Stimulated activated naive CD4-positive, alpha-beta T cell (primary cell): Measurements from ENCODE around the gene PAPSS2.
"Not testable (repeated sequence)": the region's sequence is repeated elsewhere in the genome, so short reads cannot be mapped to it uniquely, and the experiment has no call there.

Experiments used
- DNase-seq, 6 experiments: peaks; one replicate each; lab custom pipeline; 2025; lab: John Stamatoyannopoulos, UW

PAPSS2 gene

DNA sequence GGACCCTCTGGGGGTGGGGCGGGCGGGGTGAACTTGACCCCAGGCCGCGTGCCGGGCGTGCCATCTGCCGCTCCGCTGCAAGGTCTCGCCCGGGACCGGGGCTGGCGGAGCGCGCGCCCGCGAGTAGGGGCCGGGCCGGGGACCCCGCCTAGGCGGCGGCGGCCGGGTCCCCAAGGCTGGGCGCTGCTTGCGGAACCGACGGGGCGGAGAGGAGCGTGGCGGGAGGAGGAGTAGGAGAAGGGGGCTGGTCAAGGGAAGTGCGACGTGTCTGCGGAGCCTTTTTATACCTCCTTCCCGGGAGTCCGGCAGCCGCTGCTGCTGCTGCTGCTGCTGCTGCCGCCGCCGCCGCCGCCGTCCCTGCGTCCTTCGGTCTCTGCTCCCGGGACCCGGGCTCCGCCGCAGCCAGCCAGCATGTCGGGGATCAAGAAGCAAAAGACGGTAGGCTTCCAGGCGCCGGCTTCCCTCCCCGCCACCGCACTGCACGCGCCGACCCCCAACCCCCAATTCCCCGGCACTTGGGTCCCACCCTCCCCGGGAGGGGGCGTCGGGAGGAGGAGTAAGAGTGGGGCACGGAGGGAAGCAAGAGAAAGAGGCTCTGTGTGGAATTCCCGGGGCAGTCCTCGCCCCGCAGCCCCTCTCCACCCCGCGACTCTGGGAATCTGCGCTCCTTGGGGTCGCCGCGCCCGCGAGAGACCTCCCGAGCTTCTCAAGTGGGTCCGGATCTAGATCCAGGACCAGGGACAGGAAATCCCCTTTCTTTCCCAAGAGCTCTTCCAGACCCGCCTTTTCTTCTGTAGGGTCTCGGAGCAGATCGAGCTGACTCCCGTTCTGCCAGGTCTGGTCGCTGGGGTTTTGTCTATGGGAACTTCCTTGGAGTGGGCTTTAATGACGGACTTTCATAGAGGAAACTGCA lies at the start of gene PAPSS2:
Gene PAPSS2 (plus strand): TSS at position 308 of the 913 bp plus-strand sequence. CDS start 104 bp downstream, at position 412.
- peak in 2 of 6 experiments; percentile 5 to 10 for DNase-seq

DNA sequence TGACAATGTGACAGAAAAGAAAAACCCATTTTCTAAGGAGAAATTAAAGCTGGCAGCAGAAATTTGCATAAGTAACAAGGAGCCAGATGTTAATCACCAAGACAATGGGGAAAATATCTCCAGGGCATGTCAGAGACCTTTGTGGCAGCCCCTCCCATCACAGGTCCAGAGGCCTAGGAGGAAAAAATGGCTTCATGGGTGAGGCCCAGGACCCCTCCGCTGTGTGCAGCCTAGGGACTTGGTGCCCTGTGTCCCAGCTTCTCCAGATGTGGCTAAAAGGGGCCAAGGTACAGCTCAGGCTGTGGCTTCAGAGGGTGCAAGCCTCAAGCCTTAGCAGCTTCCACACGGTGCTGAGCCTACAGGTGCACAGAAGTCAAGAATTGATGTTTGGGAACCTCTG lies 48.3 kb upstream of the PAPSS2 start:
- DNase-seq: not testable (repeated sequence)

DNA sequence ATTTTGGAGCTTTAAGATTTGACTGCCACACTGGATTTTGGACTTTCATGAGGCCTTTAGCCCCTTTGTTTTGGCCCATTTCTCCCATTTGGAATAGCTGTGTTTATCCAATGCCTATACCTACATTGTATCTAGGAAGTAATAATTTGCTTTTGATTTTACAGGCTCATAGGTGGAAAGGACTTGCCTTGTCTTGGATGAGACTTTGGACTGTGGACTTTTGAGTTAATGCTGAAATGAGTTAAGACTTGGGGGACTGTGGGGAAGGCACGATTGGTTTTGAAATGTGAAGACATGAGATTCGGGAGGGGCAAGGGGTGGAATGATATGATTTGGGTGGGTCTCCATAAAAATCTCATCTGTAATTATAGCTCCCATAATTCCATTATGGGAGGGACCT lies 47.6 kb upstream of the PAPSS2 start:
- no peak for DNase-seq

DNA sequence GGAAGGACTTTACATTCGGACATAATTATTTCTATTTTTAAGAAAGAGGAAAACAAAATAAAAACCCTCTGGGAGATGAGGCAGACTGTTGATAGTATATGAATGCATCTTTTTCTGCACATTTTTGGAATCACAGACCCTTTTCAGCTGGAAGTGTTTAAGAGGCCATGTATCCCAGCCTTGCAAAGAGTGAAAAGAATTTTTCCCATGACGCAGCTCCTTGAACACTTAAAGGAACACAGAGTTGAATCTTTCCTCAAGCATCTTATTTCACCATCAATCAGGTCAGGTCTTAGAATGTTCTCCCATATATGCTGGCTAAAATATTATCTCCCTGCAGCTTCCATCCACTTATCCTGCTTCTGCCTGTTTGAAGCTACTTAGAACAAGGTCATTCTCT lies 45.9 kb upstream of the PAPSS2 start:
- no peak for DNase-seq

DNA sequence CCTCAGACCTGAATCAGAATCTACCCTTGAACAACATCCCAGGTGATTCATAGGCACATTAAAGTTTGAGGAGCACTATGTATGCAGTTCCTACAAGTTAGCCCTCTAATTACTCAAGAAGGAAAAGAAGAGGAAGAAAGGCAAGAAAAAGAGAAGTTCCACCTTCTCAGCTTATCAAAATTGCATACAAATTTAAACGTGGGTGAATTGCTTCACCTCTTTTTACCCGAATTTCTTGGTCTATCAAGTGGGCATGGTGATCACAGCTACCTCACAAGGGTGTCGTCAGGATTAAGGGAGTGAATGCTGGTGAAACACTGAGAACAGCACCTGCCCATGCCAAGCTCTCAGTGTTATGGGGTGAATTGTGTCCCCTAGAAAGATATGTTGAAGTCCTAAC lies 43.8 kb upstream of the PAPSS2 start:
- no peak for DNase-seq

DNA sequence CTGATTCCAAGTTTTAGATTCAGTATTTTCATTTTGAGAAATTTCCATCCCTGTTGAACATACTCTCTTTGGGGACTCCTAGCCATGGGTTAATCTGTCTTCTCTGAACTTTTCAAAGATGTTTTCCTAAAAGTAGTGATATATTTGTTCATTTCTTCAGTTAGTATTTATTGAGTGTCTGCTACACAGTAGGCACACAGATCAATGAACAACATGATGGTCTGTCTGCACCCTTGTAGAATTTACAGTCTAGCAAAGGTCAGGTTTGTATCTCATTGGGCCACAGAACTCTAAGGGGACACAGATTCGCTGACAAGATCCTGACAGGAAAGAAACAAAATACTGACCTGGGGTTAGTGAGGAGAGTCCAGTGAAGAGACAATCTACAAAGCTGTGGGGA lies 42.2 kb upstream of the PAPSS2 start:
- DNase-seq: no peak

DNA sequence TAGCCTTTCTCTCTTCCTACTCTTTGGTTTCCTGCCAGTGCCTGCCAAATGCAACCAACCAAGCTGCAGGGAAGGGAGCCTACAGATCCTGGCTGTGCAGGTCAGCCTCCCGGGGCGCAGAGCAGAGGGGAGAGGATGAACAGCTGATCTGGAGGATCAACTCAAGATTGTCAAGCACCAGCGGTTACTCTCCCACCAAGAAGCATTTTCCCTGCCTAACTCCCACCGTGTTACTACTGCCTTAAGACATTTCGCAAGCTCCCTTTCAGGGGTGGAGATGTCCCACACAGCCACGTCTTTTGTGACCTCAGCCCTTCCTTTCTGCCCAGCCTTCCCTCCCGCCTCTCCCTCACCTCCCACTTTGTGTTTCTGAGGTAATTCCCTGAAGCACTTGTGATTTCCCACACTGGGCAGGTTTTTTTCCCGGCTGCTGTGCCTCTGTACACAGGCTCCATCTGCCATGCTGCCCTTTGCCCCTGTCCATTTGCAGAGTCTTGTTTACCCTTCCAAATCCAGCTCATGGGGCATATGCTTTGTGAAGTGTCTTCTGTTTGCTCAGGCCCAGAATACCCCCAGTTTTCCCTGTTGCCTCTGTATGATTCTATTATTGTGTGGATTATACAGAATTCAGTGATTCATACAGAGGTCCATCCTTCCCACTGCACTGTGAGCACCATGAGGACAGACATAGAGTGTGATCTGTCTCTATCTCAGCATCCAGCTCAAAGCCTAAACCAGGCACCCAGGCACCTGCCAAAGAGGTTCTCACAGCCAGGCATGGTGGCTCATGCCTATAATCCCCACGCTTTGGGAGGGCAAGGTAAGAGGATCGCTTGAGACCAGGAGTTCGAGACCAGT lies 40.9 kb upstream of the PAPSS2 start:
- no peak for DNase-seq

DNA sequence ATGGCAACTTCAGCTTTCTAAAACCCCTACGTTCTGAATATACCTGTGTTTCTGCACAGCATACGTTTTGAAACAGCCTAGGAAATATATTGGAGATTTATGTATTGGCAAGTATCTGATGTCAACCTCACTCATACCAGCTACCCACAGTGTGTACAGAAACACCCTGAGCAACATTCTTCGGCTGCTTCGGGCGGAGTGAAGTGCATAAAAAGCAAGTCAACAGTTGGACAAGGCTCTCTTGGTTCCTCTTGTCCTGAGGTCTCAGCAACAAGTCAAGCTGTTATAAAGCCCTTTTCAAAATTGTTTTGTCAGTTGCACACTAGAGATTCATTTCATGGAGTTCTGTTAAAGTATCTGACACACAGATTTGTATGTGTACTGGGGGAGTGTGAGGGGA lies 40.0 kb upstream of the PAPSS2 start:
- no peak for DNase-seq

DNA sequence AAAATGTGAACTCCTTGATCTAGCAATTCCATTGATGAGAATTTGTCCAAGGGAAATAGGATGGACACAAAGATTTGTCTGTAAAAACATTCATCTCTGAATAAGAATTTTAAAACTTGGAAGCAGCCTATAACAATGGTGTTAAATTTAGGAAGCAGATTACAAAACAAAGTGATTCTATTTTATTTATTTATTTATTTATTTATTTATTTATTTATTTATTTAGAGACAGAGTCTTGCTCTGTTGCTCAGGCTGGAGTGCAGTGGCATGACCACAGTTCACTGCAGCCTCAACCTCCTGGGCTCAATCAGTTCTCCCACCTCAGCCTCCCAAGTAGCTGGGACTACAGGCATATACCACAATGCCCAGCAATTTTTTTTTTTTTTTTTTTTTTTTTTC lies 38.2 kb upstream of the PAPSS2 start:
- DNase-seq: not testable (repeated sequence)

DNA sequence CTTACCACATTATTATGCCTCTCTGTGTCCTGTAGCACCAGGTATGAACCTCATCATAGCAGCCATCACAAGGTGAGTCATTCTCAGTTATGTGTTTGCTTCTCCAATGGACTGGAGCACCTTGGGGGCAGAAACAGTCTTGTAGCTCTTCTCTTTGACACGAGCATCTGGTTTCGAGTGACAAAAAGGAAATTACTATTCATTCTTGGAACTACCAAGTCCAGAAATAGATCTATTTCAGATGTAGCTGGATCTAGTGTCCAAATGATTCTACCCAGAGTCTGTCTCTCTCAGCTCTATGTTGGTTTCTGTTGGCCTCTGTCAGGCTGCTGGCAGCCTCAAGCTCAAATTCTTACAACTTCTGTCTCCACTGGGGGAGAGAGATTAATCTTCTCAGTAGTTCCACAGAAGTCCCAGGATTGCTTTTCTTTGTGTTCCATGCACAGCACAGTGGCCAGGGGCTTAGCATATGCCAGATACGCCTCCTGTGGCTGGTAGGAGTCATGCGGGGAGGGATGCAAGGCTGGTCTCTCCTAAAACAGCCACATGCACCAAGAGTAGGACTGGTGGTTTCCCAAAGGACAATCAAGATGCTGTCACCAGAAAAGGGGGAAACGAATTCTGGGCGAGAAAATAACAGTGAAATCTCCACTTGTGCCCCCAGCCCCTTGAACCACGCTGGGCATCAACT lies 37.2 kb upstream of the PAPSS2 start:
- no peak for DNase-seq

DNA sequence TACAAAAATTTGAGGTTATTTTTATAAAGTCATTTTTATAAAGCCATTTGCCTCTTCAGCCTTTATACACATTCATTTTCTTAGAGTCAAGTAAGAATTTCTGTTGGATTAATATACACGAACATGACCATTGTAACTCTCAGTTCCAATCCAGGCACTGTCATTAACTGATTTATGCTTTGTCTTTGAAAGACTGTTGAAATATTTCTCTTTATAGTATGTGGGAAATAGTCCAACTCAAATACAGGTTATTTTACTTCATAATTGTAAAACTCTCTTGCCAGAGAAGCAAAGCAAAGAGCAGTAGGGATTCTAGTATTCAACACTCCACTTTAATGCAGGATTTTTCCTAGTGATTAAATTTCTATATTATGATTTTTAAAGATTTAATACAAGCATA lies 36.5 kb upstream of the PAPSS2 start:
- no peak for DNase-seq

DNA sequence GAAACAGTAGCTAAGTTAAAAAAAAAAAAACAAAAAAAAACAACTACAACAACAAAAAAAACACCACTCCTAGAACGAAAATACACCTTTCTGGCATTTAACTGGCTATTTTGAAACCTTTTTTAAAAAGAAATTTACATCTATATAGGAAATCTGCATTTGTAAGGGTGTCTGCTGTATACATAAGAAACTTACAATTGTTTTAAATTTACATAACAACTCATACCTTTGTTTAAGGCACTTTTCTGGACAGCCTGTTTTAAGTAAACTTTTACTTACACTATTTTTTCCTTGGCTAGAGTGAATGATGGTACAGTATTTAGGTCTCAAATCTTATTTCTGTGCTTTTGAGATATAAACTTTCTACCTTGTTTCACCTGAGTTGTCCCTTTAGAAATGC lies 34.0 kb upstream of the PAPSS2 start:
- DNase-seq: no peak

DNA sequence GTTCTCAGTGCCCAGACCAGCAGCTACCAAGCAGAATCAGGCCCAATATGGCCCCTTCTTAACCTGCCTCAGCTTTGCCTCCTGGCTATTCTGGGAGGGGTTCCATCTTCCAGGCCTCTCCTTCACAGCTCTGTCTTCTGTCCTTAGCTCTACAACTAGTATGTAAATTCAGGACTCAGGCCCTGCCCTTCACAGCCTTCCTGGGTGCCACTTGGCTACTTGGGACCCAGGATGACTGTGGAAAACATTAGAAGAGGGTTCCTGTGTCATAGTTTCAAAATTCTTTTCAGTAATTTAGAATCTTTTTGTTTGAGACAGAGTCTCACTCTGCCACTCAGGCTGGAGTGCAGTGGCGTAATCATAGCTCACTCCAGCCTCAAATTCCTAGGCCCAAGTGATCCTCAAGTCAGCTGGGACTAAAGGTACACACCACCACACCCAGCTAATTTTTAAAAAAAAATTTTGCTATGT lies 33.2 kb upstream of the PAPSS2 start:
- no peak for DNase-seq

DNA sequence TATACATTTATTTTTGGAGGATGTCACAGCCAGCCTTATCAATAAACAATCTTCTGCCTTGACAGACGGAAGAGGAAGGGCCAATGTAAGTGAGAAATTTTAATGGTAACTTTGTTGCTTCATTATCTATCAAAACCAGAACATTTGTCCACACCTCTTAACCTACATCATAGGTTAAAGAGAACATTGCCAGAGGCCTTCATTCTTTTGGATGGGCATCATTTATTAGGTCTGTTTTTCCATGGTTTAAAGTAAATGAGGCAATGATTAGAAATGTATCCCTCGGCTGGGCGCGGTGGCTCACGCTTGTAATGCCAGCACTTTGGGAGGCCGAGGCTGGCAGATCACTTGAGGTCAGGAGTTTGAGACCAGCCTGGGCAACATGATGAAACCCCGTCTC lies 29.5 kb upstream of the PAPSS2 start:
- DNase-seq: no peak

DNA sequence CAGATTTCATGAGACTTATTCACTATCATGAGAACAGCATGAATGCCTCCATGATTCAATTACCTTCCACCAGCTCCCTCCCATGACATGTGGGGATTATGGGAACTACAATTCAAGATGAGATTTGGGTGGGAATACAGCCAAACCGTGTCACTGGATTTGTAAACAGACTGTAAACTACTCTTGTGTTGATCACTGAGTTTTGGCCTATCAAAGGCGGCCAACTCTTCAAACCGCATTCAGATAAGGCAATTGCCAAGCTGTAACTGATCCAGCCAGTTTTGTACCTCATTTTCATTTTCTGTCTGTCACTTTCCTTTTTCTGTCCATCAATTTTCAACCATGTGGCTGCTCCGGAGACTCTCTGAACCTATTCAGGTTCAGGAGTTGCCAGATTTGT lies 27.2 kb upstream of the PAPSS2 start:
- no peak for DNase-seq

DNA sequence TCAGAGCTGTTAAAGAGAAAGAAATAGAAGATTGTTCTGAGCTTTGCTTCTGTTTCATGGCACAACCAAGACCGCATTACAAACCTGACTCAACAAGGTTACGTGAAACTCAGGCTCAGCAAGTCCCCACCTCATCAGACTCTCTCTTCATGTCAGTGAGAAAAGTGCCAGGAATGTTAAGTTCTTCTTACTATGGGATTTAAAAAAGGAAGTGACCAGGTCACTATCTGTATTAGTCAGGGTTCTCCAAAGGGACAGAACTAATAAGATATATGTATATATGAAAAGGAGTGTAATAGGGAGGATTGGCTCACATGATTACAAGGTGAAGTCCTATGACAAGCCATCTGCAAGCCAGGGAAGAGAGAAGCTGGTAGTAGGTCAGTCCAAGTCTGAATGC lies 25.4 kb upstream of the PAPSS2 start:
- DNase-seq: no peak

DNA sequence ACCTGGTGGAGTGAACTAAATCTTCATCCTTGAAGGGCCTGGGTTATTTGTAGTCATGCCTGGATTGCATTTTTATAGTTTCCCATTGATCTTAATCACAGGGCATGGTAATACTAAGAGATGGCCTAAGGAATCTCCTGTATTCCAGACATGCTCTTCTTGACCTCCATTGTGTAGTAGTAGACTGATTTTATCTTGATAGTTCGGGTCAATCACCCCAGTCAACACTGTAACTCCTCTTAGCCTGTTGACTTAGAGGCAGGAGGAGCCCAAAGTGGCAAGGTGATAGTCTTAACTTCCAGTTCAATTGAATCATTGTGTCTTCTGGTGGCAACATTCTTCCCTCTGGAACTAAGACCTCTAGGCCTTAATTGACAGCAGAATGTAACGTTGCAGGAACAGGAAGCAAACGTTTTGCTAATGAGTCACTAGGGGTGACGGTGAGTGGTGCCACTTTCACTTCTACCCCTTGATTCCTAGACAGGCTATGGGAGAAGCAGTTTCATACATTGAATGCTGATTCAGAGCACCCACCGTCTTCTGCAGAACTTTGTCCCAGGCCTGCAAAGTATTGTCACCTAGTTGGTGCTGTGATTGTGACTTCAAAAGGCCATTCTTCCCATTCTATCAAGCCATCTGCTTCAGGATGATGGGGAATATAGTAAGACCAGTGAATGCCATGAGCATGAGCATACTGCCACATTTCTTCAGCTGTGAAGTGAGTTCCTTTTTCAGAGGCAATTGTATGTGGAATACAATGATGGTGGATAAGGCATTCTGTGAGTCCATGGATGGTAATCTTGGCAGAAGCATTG lies 24.0 kb upstream of the PAPSS2 start:
- DNase-seq: no peak

DNA sequence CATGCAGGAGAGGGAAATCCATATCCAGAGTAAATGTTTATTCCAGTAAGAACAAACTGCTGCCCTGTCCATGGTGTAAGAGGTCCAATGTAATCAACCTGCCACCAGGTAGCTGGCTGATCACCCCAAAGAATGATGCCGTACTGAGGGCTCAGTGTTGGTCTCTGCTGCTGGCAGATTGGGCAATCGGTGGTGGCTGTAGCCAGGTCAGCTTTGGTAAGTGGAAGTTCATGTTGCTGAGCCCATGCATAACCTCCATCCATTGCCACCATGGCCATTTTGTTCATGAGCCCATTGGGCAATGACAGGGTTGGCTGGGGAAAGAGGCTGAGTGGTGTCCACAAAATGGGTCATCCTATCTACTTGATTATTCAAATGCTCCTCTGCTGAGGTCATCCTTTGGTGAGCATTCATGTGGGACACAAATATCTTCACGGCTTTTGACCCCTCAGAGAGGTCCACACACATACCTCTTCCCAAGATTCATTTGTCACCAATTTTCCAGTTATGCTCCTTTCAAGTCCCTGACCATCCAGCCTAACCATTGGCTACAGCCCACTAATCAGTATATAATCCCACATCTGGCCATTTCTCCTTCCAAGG lies 23.3 kb upstream of the PAPSS2 start:
- DNase-seq: no peak

DNA sequence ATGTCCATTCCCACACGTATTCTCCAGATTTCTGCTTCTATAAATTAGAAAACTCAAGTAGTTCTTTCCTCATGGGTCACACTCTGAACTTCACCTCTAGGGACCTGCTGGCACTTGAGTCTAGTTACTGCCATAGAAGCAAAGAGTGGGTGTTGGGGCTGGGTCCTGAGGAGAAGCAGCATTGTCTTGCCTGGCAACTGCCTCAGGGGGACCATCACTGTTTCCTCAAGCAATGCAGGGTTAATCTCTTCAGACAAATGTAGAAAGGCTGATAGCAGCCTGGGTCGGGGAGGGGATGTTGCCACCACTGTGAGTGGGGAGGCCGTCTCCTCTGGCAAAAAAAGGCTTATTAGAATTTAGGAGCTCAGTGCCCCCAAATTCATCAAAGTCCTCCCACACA lies 20.2 kb upstream of the PAPSS2 start:
- DNase-seq: no peak

DNA sequence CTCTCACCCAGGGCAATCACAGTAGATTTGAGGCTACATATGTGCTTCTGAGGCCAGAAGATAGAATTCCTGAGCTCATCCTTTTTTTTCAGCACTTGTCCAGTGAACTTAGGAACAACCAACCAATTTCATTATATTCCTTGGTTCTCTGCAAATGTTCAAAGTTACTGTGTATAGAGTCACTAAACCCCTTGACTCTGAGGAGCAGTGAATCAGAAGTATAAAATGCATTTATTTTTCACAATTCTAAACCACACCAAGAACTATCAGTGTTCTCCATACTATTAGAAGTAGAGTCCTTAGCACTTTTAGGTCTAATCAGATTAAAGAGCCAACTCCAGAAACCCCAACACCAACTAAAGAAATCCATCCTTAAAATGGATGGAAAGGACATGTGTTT lies 19.6 kb upstream of the PAPSS2 start:
- no peak for DNase-seq

DNA sequence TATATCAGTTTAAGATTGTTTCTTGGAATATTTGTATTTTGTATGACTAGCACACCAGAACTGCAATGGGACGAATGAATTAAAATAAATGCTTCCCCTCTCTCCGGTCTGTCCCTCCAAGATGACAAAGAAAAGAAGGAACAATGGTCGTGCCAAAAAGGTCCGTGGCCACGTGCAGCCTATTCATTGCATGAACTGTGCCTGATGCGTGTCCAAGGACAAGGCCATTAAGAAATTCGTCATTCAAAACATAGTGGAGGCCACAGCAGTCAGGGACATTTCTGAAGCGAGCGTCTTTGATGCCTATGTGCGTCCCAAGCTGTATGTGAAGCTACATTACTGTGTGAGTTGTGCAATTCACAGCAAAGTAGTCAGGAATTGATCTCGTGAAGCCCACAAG lies 17.2 kb upstream of the PAPSS2 start:
- DNase-seq: no peak
